Neural cell (in vitro differentiated cells): ENCODE data around the gene FILIP1.

Experiments used
- CTCF ChIP-seq: fragments of 450-650 bp; IDR thresholded peaks from 2 replicates; pipeline ENCODE4 v1.5.1; 2014; ENCODE audit warnings: antibody characterized with exemption, mild to moderate bottlenecking, moderate library complexity; ENCODE audit not compliant: poor library complexity, severe bottlenecking
- EP300 ChIP-seq: fragments of 450-650 bp; conservative IDR thresholded peaks from 2 replicates; pipeline ENCODE4 v1.6.1; 2014; ENCODE audit warnings: antibody characterized with exemption, mild to moderate bottlenecking, moderate library complexity; ENCODE audit not compliant: poor library complexity, severe bottlenecking
- EZH2 ChIP-seq: fragments of 200-600, 300-800 bp; shearing (Covaris generic), sonication (generic); IDR thresholded peaks from 2 replicates; pipeline ENCODE4 v1.6.1; 2014; ENCODE audit warnings: antibody characterized with exemption, low read length, borderline replicate concordance, mild to moderate bottlenecking; ENCODE audit not compliant: insufficient read depth, poor library complexity, severe bottlenecking
- MXI1 ChIP-seq: fragments of 450-650 bp; conservative IDR thresholded peaks from 2 replicates; pipeline ENCODE4 v1.6.1; 2014; ENCODE audit warnings: antibody characterized with exemption, mild to moderate bottlenecking; ENCODE audit not compliant: poor library complexity, severe bottlenecking
- POLR2AphosphoS5 ChIP-seq: IDR thresholded peaks from 2 replicates; pipeline ENCODE4 v1.6.1; 2012
- REST ChIP-seq: IDR thresholded peaks from 2 replicates; pipeline ENCODE4 v1.6.1; 2012; ENCODE audit warnings: borderline replicate concordance
- SMC3 ChIP-seq: fragments of 450-650 bp; conservative IDR thresholded peaks from 2 replicates; pipeline ENCODE4 v1.6.1; 2014; ENCODE audit warnings: antibody characterized with exemption, mild to moderate bottlenecking, moderate library complexity; ENCODE audit not compliant: poor library complexity
- TAF1 ChIP-seq: IDR thresholded peaks from 2 replicates; pipeline ENCODE4 v1.6.1; 2012; ENCODE audit warnings: low read depth

GRCh38 chr6:75516757-75517156 lies 23.2 kb upstream of the FILIP1 start:
- TF ChIP-seq EP300: no peak
- TF ChIP-seq POLR2AphosphoS5: no peak
- TF ChIP-seq CTCF: no peak
- no peak for TF ChIP-seq REST
- TF ChIP-seq TAF1: no peak
- TF ChIP-seq EZH2: no peak
- no peak for TF ChIP-seq MXI1
- TF ChIP-seq SMC3: no peak
